ENCODE results near the gene TBC1D22A.
"Not testable (repeated sequence)": the region's sequence is repeated elsewhere in the genome, so short reads cannot be mapped to it uniquely, and the experiment has no call there.

The TBC1D22A gene

DNA sequence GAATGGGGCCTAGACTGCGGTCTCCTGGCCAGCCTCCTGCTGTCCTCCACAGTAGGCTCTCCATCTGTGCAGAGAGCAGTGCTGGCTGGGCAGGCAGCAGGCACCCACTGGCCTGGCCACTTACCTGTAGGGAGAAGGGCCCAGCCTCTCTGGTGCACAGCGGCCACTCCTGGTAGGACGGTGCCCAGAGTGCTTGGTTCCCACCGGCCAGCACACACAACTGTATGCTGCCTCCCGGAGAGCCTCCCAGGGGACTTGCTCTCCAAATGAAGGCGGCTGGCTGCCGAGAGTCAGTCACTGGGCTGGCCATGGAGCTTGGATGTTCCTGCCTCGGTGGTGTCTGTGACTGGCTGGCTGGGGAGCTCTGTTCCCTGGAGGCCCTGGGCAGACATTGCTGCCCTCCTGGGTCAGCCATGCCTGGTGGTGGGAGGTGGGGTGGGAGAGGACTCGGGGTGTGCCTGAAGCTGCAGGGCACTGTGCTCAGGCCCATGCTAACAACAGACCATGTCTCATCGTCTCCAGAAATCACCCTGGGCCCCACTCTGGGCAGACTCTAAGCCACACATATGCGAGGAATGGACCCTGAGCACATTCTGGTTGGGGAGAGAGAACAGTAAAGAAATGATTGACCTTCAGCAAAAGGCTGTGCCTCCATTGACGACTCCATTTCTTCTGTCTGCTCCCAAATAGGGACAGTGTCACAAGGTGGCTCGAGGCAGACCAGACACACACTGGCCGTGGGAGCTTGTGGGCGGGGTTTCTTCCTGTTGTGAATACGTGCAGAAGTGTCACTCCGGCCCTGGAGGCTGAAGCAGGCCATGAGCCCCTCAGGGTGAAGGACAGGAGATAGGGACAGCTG lies 350.8 kb downstream of the TBC1D22A start:
- no peak for TF ChIP-seq CTCF (IDR thresholded peaks at IDR 0.05; ENCODE audit: extremely low read depth, missing control alignments)
- DNase-seq (ENCODE audit: low spot score), result no peak

DNA sequence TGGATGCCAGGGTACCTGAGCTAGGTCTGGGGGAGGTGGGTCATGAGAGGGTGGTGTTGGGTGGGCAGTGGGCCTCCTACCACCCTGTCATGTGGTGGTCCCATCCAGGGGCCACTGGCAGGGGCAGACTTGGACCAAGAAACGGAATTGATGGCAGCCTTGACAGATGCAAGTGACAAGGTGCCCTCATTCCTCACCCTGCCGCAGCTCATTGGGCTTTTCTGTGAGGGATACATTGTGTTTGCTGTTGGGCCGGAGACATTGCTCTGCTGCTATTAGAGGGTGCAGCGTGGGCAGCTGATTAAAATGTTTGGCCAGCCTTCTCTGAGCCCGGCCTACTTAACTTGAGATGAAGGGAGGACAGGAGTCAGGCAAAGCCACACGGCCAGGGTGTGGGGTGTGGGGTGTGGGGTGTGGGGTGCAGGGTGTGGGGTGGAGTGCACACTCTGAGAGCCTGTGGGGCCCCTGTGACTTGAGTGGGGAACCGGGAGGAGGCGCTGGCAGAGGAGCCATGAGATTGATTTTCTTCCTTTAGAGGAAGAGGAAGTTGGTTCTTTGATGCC lies 351.5 kb downstream of the TBC1D22A start:
- no peak for TF ChIP-seq CTCF (IDR thresholded peaks at IDR 0.05; ENCODE audit: extremely low read depth, missing control alignments)
- DNase-seq (ENCODE audit: low spot score), result no peak

DNA sequence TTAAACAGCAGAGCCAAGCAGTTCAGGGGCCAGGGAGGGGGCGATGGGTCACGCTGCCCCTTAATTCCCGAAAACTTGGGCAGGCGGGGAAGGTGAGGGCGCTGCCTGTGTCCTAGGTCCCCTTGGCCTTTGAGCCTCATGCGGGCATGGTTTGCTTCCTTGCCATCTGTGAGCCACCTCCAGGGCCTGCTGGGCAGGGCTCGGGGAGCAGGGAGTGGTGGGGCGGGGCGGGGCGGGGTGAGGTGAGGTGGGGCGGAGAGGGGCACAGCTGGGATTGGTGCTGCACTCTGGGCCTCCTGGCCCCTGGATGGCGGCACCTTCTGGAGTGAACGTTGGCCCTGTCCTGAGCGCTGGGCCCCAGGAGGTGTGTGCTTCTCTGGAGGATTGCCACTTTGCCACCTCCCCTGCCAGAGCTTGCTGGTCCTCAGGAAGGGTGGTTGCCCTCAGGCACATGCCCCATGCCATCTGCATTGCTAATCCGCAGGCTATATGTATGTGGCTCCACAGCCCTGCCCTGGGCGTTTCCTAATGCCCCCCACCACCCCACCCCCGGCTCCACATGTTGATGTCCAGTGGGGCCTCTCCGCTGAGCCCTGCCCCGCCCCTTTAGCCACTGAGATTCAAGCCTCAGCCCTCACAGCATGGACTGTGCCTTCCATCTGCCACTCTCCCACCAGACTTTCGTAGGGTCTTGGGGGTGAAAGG lies 352.5 kb downstream of the TBC1D22A start:
- DNase-seq (ENCODE audit: low spot score), result no peak
- TF ChIP-seq CTCF (IDR thresholded peaks at IDR 0.05; ENCODE audit: extremely low read depth, missing control alignments), result no peak

DNA sequence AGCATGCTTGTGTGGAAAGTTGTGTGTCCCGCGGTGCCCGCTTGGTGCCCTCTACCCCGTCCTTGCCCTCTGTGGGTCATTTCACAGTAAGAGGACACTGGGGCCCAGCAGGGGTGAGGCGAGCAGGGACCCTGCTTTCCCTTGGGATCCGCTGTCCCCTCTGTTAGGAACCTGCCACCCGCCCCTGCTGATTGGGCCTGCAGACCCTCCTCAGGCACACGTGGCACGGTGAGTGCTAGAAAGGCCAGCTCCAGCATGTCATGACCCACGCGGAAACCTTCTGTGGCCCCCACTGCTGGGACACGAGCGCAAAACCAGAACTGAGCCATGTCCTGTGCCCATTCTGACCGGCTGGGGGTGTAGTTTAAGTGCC lies 353.1 kb downstream of the TBC1D22A start:
- DNase-seq (ENCODE audit: low spot score), result no peak
- TF ChIP-seq CTCF (IDR thresholded peaks at IDR 0.05; ENCODE audit: extremely low read depth, missing control alignments), result no peak

DNA sequence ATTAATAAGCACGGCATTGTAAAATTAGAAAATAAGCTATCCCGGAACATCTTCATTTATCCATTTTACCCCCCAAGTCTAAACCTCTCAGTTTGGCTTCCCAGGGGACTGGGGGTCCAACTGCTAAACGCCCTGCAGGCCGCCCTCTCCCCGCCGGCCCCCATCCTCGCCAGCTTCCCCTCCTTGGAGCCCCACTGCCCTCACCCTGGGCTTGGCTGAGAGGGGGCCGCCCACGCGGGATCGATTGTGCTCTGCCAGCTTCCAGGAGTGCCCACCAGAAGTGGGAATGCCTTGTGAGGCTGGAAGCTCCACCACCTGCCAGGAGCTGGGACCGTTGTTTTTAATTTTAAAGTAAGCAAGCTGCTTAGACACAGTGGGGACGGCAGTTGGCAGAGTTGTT lies 353.5 kb downstream of the TBC1D22A start:
- TF ChIP-seq CTCF (IDR thresholded peaks at IDR 0.05; ENCODE audit: extremely low read depth, missing control alignments), result no peak
- DNase-seq (ENCODE audit: low spot score), result no peak

DNA sequence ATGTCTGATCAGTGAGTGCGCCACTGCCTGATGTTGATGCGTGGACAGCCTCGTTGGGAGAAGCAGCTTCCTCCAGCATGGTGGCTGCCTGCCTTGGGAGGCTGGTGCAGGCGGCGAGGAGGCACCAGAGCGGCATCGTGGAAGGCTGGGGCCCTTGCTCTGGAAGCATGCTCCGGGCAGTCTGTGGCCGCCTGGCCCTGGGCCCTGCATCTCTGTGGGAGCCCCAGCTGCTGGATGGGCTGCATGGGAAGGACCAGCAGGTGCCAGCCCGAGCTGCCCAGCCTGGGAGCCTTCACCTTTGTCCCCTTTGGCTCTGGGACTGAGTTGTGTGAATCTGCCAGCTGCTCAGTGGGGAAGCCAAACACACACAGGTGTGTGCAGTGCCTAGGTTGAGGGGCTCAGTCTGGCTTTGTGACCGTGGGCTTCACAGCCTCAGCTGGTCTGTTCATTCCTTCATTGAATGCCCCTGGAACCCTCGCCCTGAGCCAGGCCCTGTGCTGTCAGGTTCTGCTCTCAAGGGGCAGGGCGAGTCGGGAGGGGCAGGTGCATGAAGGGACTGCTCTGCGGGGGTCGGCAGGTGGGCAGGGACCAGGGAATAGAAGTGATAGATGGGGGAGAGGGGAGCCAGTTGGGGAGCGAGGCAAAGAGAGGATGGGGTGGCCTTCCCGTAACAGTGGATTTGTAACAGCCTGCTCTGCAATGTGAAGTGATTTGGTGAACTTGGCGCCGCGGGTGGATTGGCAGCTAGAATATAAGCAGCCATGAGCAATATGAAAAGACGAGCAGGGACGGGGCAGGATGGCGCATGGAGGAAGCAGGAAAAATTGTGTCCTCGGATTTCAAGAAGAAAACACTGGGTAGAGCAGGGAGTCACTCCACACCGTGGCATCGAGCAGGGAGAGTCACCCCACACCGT lies 354.2 kb downstream of the TBC1D22A start:
- no peak for TF ChIP-seq CTCF (IDR thresholded peaks at IDR 0.05; ENCODE audit: extremely low read depth, missing control alignments)
- no peak for DNase-seq (ENCODE audit: low spot score)

DNA sequence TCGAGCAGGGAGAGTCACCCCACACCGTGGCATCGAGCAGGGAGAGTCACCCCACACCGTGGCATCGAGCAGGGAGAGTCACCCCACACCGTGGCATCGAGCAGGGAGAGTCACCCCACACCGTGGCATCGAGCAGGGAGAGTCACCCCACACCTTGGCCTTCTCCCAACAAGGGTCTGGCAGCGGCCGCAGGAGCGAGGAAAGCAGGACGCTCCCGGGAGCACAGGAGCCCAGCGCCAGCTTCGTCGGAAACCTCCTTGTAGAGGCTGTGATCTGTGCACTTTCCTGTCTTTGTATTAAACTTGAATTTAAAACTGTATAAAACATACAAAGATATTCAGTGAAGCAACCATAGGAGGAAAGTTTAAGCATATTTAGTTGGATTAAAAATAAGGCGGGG lies 355.0 kb downstream of the TBC1D22A start:
- not testable (repeated sequence) for DNase-seq (ENCODE audit: low spot score)
